K562 (cell line): Measurements from ENCODE around the gene DDAH2. TPM values are rescaled to one million over a fixed set of nuclear protein-coding genes. Genes with fewer than 3 reads are reported as not detected.
A peak's percentile ranks its signal among the peaks of the same experiment; 100 is the strongest.

Experiments
- CBX2 ChIP-seq: fragments of 200-600 bp; sonication (generic); IDR thresholded peaks from one replicate; pipeline ENCODE4 v1.6.1; 2012; ENCODE audit warnings: mild to moderate bottlenecking, low read length, inconsistent platforms; ENCODE audit not compliant: insufficient read depth, poor library complexity, severe bottlenecking
- CHD2 ChIP-seq: IDR thresholded peaks from 2 replicates; pipeline ENCODE4 v1.6.1; 2011; ENCODE audit warnings: low read depth, low read length
- CREM ChIP-seq: IDR thresholded peaks from 2 replicates; pipeline ENCODE4 v1.6.1; 2014; ENCODE audit warnings: antibody characterized with exemption, low read depth
- EZH2 ChIP-seq: IDR thresholded peaks from 2 replicates; pipeline ENCODE4 v1.6.1; 2012; ENCODE audit warnings: low read depth, mild to moderate bottlenecking, inconsistent platforms, low read length, borderline replicate concordance
- JUN ChIP-seq, 2 experiments: sonication (generic) in 1 of 2; formaldehyde crosslinking in 1 of 2; IDR thresholded peaks; 2 replicates each; pipeline versions ENCODE4 v1.6.1 to v1.8.0; 2012 to 2022; ENCODE audit warnings: borderline replicate concordance in 2 of 2, mild to moderate bottlenecking in 2 of 2, improper control_type of control experiment in 1 of 2, low read depth in 1 of 2, low read length in 1 of 2, missing genetic modification reagents in 1 of 2
- MEF2D ChIP-seq: conservative IDR thresholded peaks from 2 replicates; pipeline ENCODE4 v1.6.1; 2016; ENCODE audit warnings: low read depth, missing genetic modification characterization, missing compliant biosample characterization
- REST ChIP-seq, 2 experiments: fragments of 450-650 bp; formaldehyde crosslinking in 1 of 2; IDR thresholded peaks; 2 replicates each; pipeline versions ENCODE4 v1.4.0 to v1.6.1; 2014 to 2020; ENCODE audit warnings: mild to moderate bottlenecking in 2 of 2, borderline replicate concordance in 1 of 2, low read depth in 1 of 2
- SREBF2 ChIP-seq: sonication (generic); formaldehyde crosslinking; IDR thresholded peaks from 2 replicates; pipeline ENCODE4 v1.4.0; 2020; ENCODE audit warnings: mild to moderate bottlenecking, missing genetic modification reagents
- SUPT5H ChIP-seq: fragments of 450-650 bp; IDR thresholded peaks from 2 replicates; pipeline ENCODE4 v1.6.1; 2016
- TRIM25 ChIP-seq: fragments of 450-650 bp; IDR thresholded peaks from 2 replicates; pipeline ENCODE4 v1.7.0; 2016; ENCODE audit warnings: borderline replicate concordance
- ZBTB26 ChIP-seq: fragments of 450-650 bp; formaldehyde crosslinking; IDR thresholded peaks from 2 replicates; pipeline ENCODE4 v1.4.0; 2022; ENCODE audit warnings: missing genetic modification characterization
- ZNF165 ChIP-seq: fragments of 250-450 bp; sonication (Bioruptor Pico); IDR thresholded peaks from 2 replicates; pipeline ENCODE4 v1.4.0; 2020; ENCODE audit warnings: borderline replicate concordance
- ZNF431 ChIP-seq: sonication (generic); formaldehyde crosslinking; IDR thresholded peaks from 2 replicates; pipeline ENCODE4 v1.8.0; 2022; ENCODE audit warnings: mild to moderate bottlenecking, missing genetic modification reagents
- ZNF695 ChIP-seq: fragments of 450-650 bp; formaldehyde crosslinking; IDR thresholded peaks from 2 replicates; pipeline ENCODE4 v1.4.0; 2020; ENCODE audit warnings: mild to moderate bottlenecking, moderate library complexity
- ZNF76 ChIP-seq: fragments of 250-450 bp; sonication (Bioruptor Pico); IDR thresholded peaks from 2 replicates; pipeline ENCODE4 v1.4.0; 2020; ENCODE audit warnings: mild to moderate bottlenecking, moderate library complexity, borderline replicate concordance
- polyA plus RNA-seq, 8 experiments: library from polyadenylated mRNA; depleted of rRNA in 4 of 8; stranded (reverse) in 5 of 8; unstranded in 3 of 8; fragments of >200 nt; fragmentation: Nextera tagmentation in 2 of 8; fragmentation: Illumina TruSeq in 1 of 8; extraction: Ambion mirVana in 2 of 8; extraction: Trizol in 1 of 8; gene quantifications; 2 replicates each; pipeline versions ENCODE4 v1.2.1 to v1.2.3, GENCODE V29; 2011 to 2014; ENCODE audit warnings: inconsistent platforms in 1 of 8, missing spikeins in 1 of 8
- total RNA-seq, 7 experiments: library from RNA; depleted of rRNA in 6 of 7; stranded (reverse); fragments of >200 nt in 6 of 7; fragmentation: Illumina TruSeq in 2 of 7; extraction: Trizol in 2 of 7; gene quantifications; 2 replicates each; pipeline versions ENCODE4 v1.2.1 to v1.2.3, GENCODE V29; 2011 to 2021; ENCODE audit warnings: low replicate concordance in 1 of 7

Gene DDAH2
- total and polyA plus RNA-seq, 9 of the 15 experiments (the other 6 are each of a cell fraction or from before 2014, with no cell fraction given), result 1.8 to 45.4 (median 21.4) TPM

DNA sequence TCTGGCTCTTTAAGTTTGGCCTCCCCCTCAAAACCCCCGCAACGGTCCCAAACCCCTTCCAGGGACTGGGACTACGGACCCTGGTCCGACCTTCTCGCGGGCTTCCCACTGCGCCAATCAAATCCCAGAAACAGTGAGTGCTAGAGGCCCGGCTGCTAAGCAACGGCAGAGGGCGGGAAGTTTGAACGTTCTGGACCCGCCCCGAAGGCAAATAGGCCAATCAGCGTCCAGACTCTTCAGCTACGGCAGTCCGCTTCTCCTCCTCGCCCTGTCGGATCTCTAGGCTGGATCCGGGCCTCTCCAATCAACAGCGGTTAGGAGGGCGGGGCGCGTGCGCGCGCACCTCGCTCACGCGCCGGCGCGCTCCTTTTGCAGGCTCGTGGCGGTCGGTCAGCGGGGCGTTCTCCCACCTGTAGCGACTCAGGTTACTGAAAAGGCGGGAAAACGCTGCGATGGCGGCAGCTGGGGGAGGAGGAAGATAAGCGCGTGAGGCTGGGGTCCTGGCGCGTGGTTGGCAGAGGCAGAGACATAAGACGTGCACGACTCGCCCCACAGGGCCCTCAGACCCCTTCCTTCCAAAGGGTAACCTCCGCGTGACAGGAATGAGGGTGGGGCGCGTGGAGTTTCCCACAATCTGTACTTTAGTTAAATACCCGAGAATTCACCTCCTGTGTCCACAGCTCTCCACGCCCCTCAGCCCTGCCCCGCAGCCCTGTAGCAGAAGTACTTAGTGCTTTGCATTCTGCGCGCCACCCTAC is 10.7 kb upstream of the DDAH2 start, which contains the start of gene MSH5 (continued):
- TF ChIP-seq CBX2 (no peak), SREBF2 (CRISPR knock-in tag) (peak; percentile 91; the same call in 1 of the 2 replicates), SUPT5H (peak; percentile 92), CREM (no peak), ZNF431 (no peak), REST (IDR thresholded peaks at IDR 0.05; ENCODE audit: borderline replicate concordance) (no peak), REST (CRISPR knock-in tag; IDR thresholded peaks at IDR 0.05; ENCODE audit: low read depth) (peak; percentile 81), ZNF76 (CRISPR knock-in tag) (0 out of 2 replicates have a peak, but pooled peaks have one; percentile 83), JUN (IDR thresholded peaks at IDR 0.05; ENCODE audit: borderline replicate concordance, low read depth, low read length) (peak; percentile 71; the same call in 1 of the 2 replicates), JUN (CRISPR knock-in tag; IDR thresholded peaks at IDR 0.05; ENCODE audit: borderline replicate concordance) (peak; percentile 98; the same call in 1 of the 2 replicates), ZNF695 (CRISPR knock-in tag) (peak; percentile 86; the same call in 1 of the 2 replicates), ZNF165 (CRISPR knock-in tag) (peak; percentile 27; the same call in 1 of the 2 replicates), EZH2 (no peak), ZBTB26 (CRISPR knock-in tag) (peak; percentile 40; the same call in 1 of the 2 replicates), TRIM25 (peak; percentile 17; the same call in 1 of the 2 replicates), CHD2 (peak; percentile 92), MEF2D (tag) (peak; percentile 55; the same call in 1 of the 2 replicates)
